Measurements from ENCODE around the gene RPSA.
"Not testable (repeated sequence)": the region's sequence is repeated elsewhere in the genome, so short reads cannot be mapped to it uniquely, and the experiment has no call there.

- TF ChIP-seq CTCF, POLR2A (IDR thresholded peaks at IDR 0.05): not testable (repeated sequence)
Observed at GRCh38 chr3:39416998-39417397, 10.5 kb downstream of the RPSA start.
